Activated CD8-positive, alpha-beta memory T cell treated with anti-CD3 and anti-CD28 coated beads, Interleukin-2, amount 50 U/mL, for 4 hours (primary cell): ENCODE results near the gene DCC.

Experiments
- DNase-seq: peaks from one replicate; pipeline ENCODE4 v3.0.0-alpha.2; 2020

Gene DCC

DNA sequence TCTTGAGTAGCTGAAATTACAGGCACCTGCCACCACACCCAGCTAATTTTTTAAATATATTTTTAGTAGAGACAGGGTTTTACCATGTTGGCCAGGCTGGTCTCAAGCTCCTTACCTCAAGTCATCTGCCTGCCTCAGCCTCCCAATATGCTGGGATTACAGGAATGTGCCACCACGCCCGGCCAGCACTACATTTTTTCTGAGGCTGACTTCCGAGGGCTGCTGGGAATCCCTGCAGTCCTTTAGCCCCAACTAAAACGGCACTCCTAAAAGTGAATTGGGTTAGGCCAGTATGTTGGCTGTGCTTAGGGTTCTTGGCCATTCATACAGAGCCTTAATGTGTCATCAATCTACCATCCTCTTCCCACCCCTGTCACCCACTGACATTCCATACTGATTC is 375.4 kb downstream of the DCC start:
- no peak for DNase-seq

DNA sequence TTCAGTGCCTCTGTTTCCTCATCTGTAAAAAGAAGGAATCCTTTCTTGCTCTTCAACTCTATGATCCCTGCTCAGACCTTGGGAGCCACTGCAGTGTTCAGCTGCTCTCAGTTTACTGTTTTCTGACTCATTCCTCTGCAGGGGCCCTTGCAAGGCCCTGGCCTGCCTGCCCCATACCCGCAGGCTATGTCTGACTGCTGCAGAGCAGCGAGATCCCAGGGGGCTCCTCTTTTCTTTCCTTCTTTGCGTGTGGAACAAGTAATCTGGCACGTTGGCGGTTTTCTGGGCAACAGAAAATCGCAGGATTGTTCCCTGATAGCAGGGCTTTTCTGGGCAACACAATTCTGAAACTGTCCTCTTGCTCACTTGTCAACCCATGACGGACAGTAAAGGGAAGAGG is 376.0 kb downstream of the DCC start:
- DNase-seq = no peak

- DNase-seq = no peak
Observed at GRCh38 chr18:52716973-52717372, 377.0 kb downstream of the DCC start.

DNA sequence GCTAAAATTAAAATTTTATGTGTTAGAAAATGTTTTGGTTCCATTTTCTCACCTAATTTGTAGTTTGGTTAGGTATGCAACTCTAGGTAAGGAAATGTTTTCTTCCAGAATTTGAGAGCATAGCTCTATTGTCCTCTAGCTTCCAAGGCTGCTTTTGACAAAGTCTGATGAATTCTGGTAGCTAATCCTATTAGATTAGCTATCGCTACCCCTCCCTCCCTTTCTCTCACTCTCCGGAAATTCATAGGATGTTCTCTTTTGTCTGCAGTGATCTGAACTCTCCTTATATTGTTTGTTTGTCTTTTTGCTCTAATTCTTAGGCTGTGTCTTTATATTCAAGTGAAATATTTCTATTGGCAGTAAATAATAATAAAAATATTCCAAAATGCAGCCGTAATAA is 382.9 kb downstream of the DCC start:
- no peak for DNase-seq

DNA sequence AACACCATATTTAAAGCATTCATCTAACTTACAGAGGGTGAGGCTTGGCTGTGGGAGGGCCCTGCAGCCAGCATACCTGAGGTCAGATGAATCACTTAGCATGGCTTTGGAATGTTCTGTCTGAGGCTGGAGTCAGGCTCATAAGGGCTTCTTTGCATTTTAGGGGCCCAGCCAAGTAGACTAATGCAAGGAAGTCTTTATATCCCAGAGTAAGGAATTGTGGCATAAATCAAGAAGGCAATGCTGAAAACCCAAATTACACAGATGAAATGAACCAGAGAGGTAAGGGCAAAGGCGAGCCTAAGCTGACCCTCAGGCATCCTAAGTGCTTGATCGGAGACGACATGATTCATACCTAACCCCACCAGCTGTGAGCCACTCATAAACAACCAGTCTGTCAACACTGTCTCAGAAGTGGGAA is 383.6 kb downstream of the DCC start:
- no peak for DNase-seq

GRCh38 chr18:52730972-52731619 is 391.1 kb downstream of the DCC start:
- DNase-seq = no peak

- no peak for DNase-seq
Observed at GRCh38 chr18:52738946-52739345, 398.9 kb downstream of the DCC start.

DNA sequence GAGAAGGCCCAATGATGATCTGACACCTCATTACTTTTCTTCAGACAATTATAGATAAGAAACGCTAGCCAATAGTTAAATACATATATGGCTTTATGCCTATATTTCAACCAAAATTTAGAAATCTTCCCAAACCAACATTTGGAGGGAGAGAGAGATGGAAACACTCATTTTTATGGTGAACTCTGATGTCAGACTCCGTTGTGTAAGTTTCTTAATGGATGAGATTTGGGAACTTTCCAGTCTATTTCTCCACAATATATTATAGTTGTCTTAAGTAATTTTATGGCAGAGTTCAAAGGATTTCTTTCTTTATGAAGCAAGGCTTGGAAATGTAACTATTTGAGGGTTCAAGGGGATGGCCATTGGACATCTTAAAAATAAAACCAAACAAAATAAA is 407.0 kb downstream of the DCC start:
- no peak for DNase-seq

DNA sequence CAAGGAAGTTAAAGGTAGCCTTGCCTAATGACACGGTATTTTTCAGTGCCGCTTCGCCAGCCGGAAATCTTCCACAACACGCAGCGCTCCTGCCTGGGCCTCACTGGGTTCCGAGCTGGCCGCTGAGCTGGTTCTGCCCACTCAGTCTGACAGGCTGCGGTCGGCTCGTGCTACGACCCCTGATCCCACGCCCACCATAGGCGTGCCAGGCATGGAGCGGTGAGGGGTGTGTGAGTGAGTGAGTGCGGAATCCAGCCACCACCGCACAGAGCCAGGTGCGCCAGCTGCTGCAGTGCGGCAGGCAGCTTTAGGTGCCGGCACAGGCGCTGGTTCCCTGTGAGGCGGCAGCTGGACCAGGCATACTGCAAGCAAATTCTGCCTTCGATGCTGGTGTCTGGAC is 407.9 kb downstream of the DCC start:
- DNase-seq = no peak

GRCh38 chr18:52748343-52748742 is 408.3 kb downstream of the DCC start:
- no peak for DNase-seq

DNA sequence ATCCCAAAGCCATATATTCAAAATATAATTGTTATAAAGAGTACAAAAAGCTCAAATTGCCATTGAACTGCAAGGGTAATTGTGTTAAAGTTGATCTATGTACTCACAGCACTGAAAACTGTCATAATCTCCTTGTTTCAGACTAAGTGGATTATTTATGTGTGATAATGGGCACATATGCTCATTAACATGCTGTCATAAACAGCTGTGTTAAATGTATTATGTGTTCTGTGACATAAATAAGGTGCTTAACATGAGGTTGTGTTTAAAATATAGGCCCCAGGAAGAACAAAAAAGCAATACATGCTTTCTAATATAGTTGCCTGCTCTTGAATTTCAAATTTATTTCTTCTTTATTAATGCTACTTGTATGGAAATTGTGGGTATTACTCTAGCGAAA is 409.5 kb downstream of the DCC start:
- DNase-seq = no peak

- DNase-seq = no peak
Observed at GRCh38 chr18:52750995-52751394, 411.0 kb downstream of the DCC start.

GRCh38 chr18:52764316-52764715 is 424.3 kb downstream of the DCC start:
- DNase-seq = no peak

- no peak for DNase-seq
Observed at GRCh38 chr18:52766002-52766545, 426.1 kb downstream of the DCC start.

DNA sequence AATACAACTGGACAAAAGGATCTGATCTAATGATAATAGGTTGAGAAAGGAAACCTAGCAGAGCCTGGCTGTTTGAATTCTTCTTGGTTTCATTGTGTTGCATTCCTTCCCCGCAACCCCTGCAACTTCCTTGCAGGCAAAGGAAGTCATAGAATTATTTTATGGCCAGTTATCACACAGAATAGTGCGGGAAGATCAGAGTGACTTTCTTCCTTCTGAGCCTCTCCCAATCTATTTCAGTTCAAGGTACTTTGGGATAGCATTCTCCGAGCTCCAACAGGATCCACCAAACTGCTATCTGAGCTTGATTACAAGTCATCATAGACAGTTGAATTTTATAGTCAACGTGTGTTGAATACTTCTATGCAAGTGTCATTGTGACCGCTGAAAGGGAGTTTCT is 441.1 kb downstream of the DCC start:
- DNase-seq = no peak

DNA sequence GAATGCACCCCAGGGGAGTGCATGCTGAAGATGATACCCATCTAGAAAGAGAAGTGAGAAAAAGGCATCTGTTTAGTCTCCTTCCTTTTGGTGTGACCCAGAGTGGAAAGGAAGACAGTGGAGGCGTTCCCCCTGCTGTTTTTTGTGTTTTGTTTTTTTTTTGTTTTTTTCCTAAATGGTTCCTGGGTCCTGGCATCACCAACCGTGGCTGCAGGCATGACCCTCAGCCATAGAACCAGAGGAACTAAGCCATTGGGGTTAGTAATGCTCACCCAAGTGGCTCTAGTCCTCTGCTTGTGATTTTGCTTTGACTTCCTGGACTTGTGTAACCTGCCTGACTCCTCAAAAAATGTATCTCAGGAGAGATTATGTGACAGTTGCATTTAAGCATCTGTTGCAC is 451.3 kb downstream of the DCC start:
- DNase-seq = no peak

- no peak for DNase-seq
Observed at GRCh38 chr18:52812834-52813233, 472.8 kb downstream of the DCC start.

DNA sequence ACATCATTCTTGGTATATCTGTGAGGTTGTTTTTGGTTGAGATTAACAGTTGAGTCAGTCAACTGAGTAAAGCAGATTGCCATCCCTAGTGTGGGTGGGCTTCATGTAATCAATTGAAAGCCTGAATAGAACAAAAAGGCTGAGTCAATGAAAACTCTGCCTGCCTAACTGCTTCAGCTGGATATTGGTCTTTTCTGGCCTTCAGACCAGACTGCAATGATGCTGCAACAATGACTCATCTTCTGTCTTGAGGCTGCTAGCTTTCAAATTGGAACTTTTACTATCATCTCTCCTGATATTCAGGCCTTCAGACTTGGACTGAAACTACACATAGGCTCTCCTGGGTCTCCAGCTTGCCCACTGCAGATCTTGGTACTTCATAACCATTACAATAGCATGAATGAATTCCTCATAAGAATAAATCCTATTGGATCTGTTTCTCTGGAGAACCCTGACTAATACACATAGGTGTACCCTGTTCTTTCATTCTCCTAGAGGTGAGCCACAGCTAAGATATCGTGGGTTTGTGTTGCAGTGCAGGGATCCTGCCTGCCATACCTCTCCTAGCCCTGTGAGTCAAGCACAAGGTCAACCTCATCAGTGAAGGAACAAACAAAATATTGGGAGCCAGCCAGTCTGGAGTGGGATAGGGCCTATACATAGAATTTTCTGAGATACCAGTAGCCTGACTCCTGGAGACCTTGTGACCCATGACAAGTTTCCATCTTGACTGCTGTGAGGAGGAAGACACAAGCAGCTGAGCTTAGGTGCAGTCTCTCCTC is 473.8 kb downstream of the DCC start:
- no peak for DNase-seq

DNA sequence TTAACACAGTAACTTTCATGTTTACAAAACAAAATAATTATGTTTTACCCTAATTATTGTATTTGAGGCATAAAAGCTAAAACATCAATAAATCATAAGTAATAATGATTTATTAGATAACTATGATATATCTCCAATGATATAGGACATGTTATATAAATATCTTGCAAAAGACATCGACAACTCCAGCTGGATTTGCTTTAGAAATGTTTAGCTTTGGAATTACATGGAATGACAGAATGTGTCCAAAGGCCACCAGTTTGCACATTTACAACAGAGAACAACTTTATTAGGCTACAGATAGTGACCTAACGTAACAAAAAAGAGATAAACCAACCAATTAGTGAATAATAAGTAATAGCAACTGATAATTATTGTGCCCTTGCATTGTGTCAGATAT is 475.7 kb downstream of the DCC start:
- no peak for DNase-seq

GRCh38 chr18:52816121-52816520 is 476.1 kb downstream of the DCC start:
- DNase-seq = no peak

GRCh38 chr18:52822160-52822559 is 482.2 kb downstream of the DCC start:
- DNase-seq = no peak

DNA sequence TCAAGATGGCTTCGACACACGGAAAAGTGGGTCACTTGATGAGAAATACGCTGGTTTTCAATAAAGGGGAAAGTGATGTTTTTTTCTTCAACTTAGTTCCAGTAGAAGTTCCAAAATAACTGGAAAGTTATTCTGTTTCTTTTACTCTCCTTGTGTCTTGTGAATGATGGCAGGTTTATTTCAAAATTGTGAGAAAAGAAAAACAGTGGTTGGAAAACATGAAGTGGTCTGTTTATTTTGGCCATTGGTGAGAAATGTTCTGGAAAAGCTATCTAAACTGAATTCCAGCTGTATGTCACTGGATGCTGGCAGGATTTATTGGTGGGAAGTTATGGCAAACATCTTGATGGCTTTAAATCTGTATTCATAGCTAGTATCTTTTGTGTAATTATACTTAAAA is 484.1 kb downstream of the DCC start:
- no peak for DNase-seq

- DNase-seq = no peak
Observed at GRCh38 chr18:52826994-52827393, 487.0 kb downstream of the DCC start.

- no peak for DNase-seq
Observed at GRCh38 chr18:52829320-52829719, 489.3 kb downstream of the DCC start.
